B cell (primary cell): ENCODE data around the gene SLC24A3.

ENCODE experiments used
- CTCF ChIP-seq: fragments of 200-600 bp; IDR thresholded peaks from one replicate; pipeline ENCODE4 v1.8.0; 2022; ENCODE audit warnings: antibody characterized with exemption, mild to moderate bottlenecking
- EZH2 ChIP-seq: IDR thresholded peaks from 2 replicates; pipeline ENCODE4 v1.6.1; 2012; ENCODE audit warnings: borderline replicate concordance, low read depth, mild to moderate bottlenecking, moderate library complexity, low read length; ENCODE audit not compliant: insufficient read depth, poor library complexity, severe bottlenecking

GRCh38 chr20:19414600-19414999 lies 202.2 kb downstream of the SLC24A3 start:
- no peak for TF ChIP-seq CTCF
- TF ChIP-seq EZH2: no peak
